Esophagus muscularis mucosa (tissue), 4 donors: ENCODE results near the gene D2HGDH. TPM values are rescaled to one million over a fixed set of nuclear protein-coding genes. Genes with fewer than 3 reads are reported as not detected.

ENCODE experiments used
- DNase-seq: peaks from one replicate; pipeline ENCODE4 v3.0.0-alpha.2; 2017; ENCODE audit errors: extremely low spot score
- H3K27ac ChIP-seq, 4 donors: fragments of 200-600 bp; sonication (generic); replicated peaks in 1 of 4; 1 replicate in 3 of 4; 2 replicates in 1 of 4; pipeline ENCODE4 v1.5.1; 2016 to 2019; ENCODE audit warnings: mild to moderate bottlenecking in 1 of 4
- H3K27me3 ChIP-seq, 4 donors: fragments of 200-600 bp; sonication (generic); one replicate each; pipeline versions ENCODE4 v1.5.1 to v1.6.0; 2016 to 2019
- H3K36me3 ChIP-seq, 4 donors: fragments of 200-600 bp; sonication (generic); one replicate each; pipeline ENCODE4 v1.5.1; 2016 to 2019
- H3K4me1 ChIP-seq, 4 donors: fragments of 200-600 bp; sonication (generic); one replicate each; pipeline ENCODE4 v1.5.1; 2016 to 2019
- H3K4me3 ChIP-seq, 4 donors: fragments of 200-600 bp; sonication (generic); 1 replicate in 2 of 4; 2 replicates in 2 of 4; pipeline ENCODE4 v1.5.1; 2016 to 2019; ENCODE audit warnings: mild to moderate bottlenecking in 4 of 4, moderate library complexity in 1 of 4
- H3K9me3 ChIP-seq, 4 donors: fragments of 200-600 bp; sonication (generic); 1 replicate in 3 of 4; 2 replicates in 1 of 4; pipeline ENCODE4 v1.5.1; 2016 to 2019
- CTCF ChIP-seq, 3 experiments: fragments of 200-600 bp in 2 of 3; fragments of 450-650 bp in 1 of 3; sonication (generic) in 2 of 3; IDR thresholded peaks; one replicate each; pipeline ENCODE4 v1.5.1; 2017 to 2019; ENCODE audit warnings: antibody characterized with exemption in 3 of 3, mild to moderate bottlenecking in 2 of 3, moderate library complexity in 1 of 3
- EP300 ChIP-seq: sonication (generic); formaldehyde crosslinking; IDR thresholded peaks from one replicate; pipeline ENCODE4 v1.6.1; 2017; ENCODE audit warnings: antibody characterized with exemption
- POLR2A ChIP-seq: fragments of 450-650 bp; IDR thresholded peaks from one replicate; pipeline ENCODE4 v1.6.1; 2017; ENCODE audit warnings: antibody characterized with exemption, moderate library complexity, mild to moderate bottlenecking, low read depth
- POLR2AphosphoS5 ChIP-seq, 2 donors: sonication (generic); formaldehyde crosslinking; IDR thresholded peaks; one replicate each; pipeline ENCODE4 v1.6.1; 2017; ENCODE audit warnings: antibody characterized with exemption in 2 of 2
- WGBS: methylation state at CpG from one replicate; pipeline ENCODE4 v1.1.5; 2018; 5-methylcytosine and 5-hydroxymethylcytosine counted together
- intact Hi-C: fragments of 100-400 bp; cut with DNase I; formaldehyde crosslinking; loops from one replicate; pipeline ENCODE4 v1.15.1; 2023
- total RNA-seq, 4 donors: library from RNA; depleted of rRNA; stranded (reverse); fragments of >200 nt; gene quantifications; one replicate each; pipeline versions ENCODE4 v1.1.0 to v1.2.1, GENCODE V29; 2016

Gene D2HGDH
- total RNA-seq, 4 donors from 2014 or later, result 10.9 to 16.3 (median 11.9) TPM

- Histone ChIP-seq H3K27ac (no peak overlapping the region), H3K9me3 (no peaks in the 10 kb centered on the region), H3K4me1 (peaks cover 12 to 21% (median 16%) of the 10 kb centered on the region in 4 donors), H3K4me3 (no peak overlapping the region), H3K27me3 (no peaks in the 10 kb centered on the region), H3K36me3 (peaks cover 0 to 31% (median 8%) of the 10 kb centered on the region in 4 donors)
- 95% methylated on average over 13 of the region's 17 CpGs for WGBS
- intact Hi-C loops, result loop anchor here (10.0 kb wide), 1 partner anchor 147 kb away; no protein-coding TSS in a partner anchor
- DNase-seq, result no peak
- TF ChIP-seq EP300 (no peak), POLR2AphosphoS5 (IDR thresholded peaks at IDR 0.05) (no peak), CTCF (IDR thresholded peaks at IDR 0.05) (no peak), POLR2A (no peak)
These were observed 3.7 kb downstream of the D2HGDH start for GRCh38 chr2:241738040-241738686.

GRCh38 chr2:241739177-241739576 lies 4.7 kb downstream of the D2HGDH start:
- peaks cover 0 to 41% (median 17%) of the 10 kb centered on the region in 4 donors for H3K36me3 ChIP-seq
- WGBS, result 96% methylated on average over 15 of the region's 15 CpGs

GRCh38 chr2:241739651-241740050 lies 5.2 kb downstream of the D2HGDH start:
- Histone ChIP-seq H3K4me1 (peaks cover 4 to 11% (median 8%) of the 10 kb centered on the region in 4 donors), H3K36me3 (peaks cover 3 to 46% (median 21%) of the 10 kb centered on the region in 4 donors), H3K27ac (no peak overlapping the region), H3K27me3 (no peaks in the 10 kb centered on the region), H3K9me3 (no peaks in the 10 kb centered on the region), H3K4me3 (no peak overlapping the region)
- no peak for TF ChIP-seq CTCF (IDR thresholded peaks at IDR 0.05)
- no peak for TF ChIP-seq POLR2AphosphoS5 (IDR thresholded peaks at IDR 0.05)
- no peak for TF ChIP-seq POLR2A
- TF ChIP-seq EP300, result no peak
- WGBS, result 90% methylated on average over 12 of the region's 12 CpGs
- intact Hi-C loops, result loop anchor here (10.0 kb wide), 1 partner anchor 145 kb away; no protein-coding TSS in a partner anchor
- DNase-seq, result no peak

More at GRCh38 chr2:241739177-241739576, 4.7 kb downstream of the D2HGDH start:
- H3K27me3 ChIP-seq, result no peaks in the 10 kb centered on the region
- no peak overlapping the region for H3K4me3 ChIP-seq
- H3K4me1 ChIP-seq, result peaks cover 4 to 12% (median 10%) of the 10 kb centered on the region in 4 donors
- TF ChIP-seq POLR2A (no peak), POLR2AphosphoS5 (IDR thresholded peaks at IDR 0.05) (no peak), EP300 (no peak), CTCF (IDR thresholded peaks at IDR 0.05) (no peak)
- DNase-seq, result no peak
- intact Hi-C loops, result loop anchor here (10.0 kb wide), 1 partner anchor 146 kb away; no protein-coding TSS in a partner anchor
- no peak overlapping the region for H3K27ac ChIP-seq
- no peaks in the 10 kb centered on the region for H3K9me3 ChIP-seq

GRCh38 chr2:241741016-241741415 lies 6.6 kb downstream of the D2HGDH start:
- intact Hi-C loops, result no loop called here
- Histone ChIP-seq H3K9me3 (no peaks in the 10 kb centered on the region), H3K4me1 (peaks cover 0 to under 1% (median under 1%) of the 10 kb centered on the region in 4 donors), H3K27ac (no peak overlapping the region), H3K27me3 (no peaks in the 10 kb centered on the region), H3K4me3 (no peak overlapping the region), H3K36me3 (peaks cover 12 to 60% (median 34%) of the 10 kb centered on the region in 4 donors)
- DNase-seq, result no peak
- no peak for TF ChIP-seq CTCF (IDR thresholded peaks at IDR 0.05)
- TF ChIP-seq POLR2AphosphoS5 (IDR thresholded peaks at IDR 0.05), result no peak
- TF ChIP-seq POLR2A, result no peak
- TF ChIP-seq EP300, result no peak
- 78% methylated on average over 10 of the region's 10 CpGs for WGBS
